ENCODE results near the gene EXOC6B.

The EXOC6B gene

DNA sequence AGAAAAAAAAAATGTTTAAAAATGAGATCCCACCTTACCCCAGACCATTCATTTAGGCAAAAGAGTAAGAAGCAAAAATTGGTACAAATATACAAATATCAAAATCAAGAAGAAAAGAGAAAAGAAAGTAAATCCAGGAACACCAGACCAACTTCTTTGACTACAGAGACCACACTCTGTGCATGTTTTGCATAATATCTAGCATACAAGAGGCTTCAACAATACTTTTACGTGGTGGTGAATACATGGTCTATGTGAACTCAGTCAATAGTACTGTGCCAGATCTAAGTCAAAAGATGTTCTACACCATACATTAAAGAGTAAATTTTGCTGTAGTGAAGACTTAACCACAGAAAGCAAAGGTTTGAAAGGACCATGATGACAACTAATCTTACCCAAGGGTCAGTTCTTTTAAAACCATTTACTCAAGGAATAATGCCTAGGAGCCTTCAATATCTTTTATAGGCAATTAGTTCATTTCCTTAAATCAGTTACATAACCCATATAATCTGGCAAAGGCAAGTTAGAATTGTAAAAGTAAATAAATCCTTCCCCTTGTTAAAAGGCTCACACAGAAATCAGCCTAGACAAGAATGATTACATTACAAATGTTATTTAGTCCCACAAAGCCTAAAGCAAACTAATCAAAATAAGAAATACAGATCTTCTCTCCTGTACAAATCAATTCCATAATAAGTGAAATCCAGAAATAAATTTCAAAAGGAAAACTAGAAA lies 115.2 kb downstream of the EXOC6B start:
- Histone ChIP-seq H3K4me3 (ENCODE audit: extremely low read depth, insufficient read depth, low read length, poor library complexity, severe bottlenecking) (no peak overlapping the region), H3K4me1 (ENCODE audit: control insufficient read depth, insufficient read depth, low read length, poor library complexity, severe bottlenecking) (no peaks in the 10 kb centered on the region), H3K36me3 (ENCODE audit: control insufficient read depth, insufficient read depth, low read length) (peaks cover 25% of the 10 kb centered on the region), H3K9me3 (ENCODE audit: control insufficient read depth, low read length) (no peaks in the 10 kb centered on the region), H3K27ac (ENCODE audit: low read depth, low read length, severe bottlenecking) (no peak overlapping the region)
- WGBS, 2 experiments (ENCODE audit: insufficient coverage in 2 of 2), result no CpG with 5 or more reads among the region's 1 CpG

DNA sequence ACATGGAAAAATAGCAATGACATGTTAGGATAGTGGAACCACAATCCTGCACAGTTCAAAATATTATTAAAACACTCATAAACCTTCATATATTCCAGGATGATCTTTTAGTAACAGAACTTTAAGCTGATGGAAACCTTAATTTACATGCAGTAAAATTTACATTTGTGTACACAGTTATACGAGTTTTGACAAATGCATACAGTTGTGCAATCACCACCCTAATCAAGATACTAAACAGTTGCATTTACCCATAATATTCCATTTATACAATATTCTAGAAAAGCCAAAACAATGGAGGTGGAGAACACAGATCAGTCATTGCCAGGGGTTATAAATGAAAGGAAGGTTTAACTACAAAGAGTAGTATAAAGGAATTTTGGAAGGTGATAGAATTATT lies 117.6 kb downstream of the EXOC6B start:
- no peaks in the 10 kb centered on the region for H3K4me1 ChIP-seq (ENCODE audit: control insufficient read depth, insufficient read depth, low read length, poor library complexity, severe bottlenecking)
- H3K9me3 ChIP-seq (ENCODE audit: control insufficient read depth, low read length), result no peaks in the 10 kb centered on the region
- H3K4me3 ChIP-seq (ENCODE audit: extremely low read depth, insufficient read depth, low read length, poor library complexity, severe bottlenecking), result no peak overlapping the region
- 80 to 100% methylated on average over 1 of the region's 1 CpG for WGBS, 2 experiments (ENCODE audit: insufficient coverage in 2 of 2)
- H3K36me3 ChIP-seq (ENCODE audit: control insufficient read depth, insufficient read depth, low read length), result peaks cover 10% of the 10 kb centered on the region
- H3K27ac ChIP-seq (ENCODE audit: low read depth, low read length, severe bottlenecking), result no peak overlapping the region

DNA sequence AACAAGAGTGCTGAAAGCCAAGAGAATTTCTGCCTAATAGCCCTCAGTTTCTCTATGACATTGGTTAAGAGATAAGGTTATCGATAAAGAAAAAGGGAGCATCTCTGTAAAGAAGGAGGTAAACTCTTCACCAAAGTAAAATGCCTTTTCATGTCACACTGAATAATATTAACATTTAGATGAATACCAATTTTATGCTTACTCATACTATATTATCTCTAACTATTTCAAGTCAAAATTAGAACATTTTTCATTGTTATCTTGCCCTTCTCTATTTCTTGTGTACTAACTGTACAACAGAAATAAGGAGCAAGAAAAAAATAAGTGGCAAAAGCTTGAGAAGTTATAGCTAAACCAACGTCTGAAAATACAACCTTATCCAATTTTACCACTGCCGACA lies 127.5 kb downstream of the EXOC6B start:
- H3K4me1 ChIP-seq (ENCODE audit: control insufficient read depth, insufficient read depth, low read length, poor library complexity, severe bottlenecking), result no peaks in the 10 kb centered on the region
- H3K36me3 ChIP-seq (ENCODE audit: control insufficient read depth, insufficient read depth, low read length), result peaks cover 3% of the 10 kb centered on the region
- no peak overlapping the region for H3K4me3 ChIP-seq (ENCODE audit: extremely low read depth, insufficient read depth, low read length, poor library complexity, severe bottlenecking)
- H3K9me3 ChIP-seq (ENCODE audit: control insufficient read depth, low read length), result no peaks in the 10 kb centered on the region
- 100% methylated on average over 2 of the region's 3 CpGs; no CpG with 5 or more reads in 1 of the 2 experiments for WGBS, 2 experiments (ENCODE audit: insufficient coverage in 2 of 2)
- H3K27ac ChIP-seq (ENCODE audit: low read depth, low read length, severe bottlenecking), result no peak overlapping the region

DNA sequence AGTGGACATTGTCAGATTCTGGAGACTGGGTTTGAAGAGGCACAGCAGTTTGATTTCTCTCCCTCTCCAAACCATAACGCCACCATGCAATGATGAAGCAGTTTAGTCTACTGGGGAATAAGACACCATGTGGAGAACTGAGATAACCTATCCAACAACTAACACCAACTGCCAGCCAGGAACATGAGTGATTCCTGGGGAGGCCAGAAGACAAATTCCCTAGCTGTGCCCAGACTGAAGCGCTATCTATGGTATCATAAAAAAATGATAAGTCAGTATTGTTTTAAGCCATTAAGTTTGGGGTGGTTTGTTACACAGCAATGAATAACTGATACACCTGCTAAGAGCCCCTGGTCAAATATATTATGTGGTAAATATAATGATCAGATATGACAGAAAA lies 129.3 kb downstream of the EXOC6B start:
- H3K36me3 ChIP-seq (ENCODE audit: control insufficient read depth, insufficient read depth, low read length), result peaks cover 3% of the 10 kb centered on the region
- WGBS, 2 experiments (ENCODE audit: insufficient coverage in 2 of 2), result 100% methylated on average over 1 of the region's 2 CpGs; no CpG with 5 or more reads in 1 of the 2 experiments
- no peaks in the 10 kb centered on the region for H3K4me1 ChIP-seq (ENCODE audit: control insufficient read depth, insufficient read depth, low read length, poor library complexity, severe bottlenecking)
- no peak overlapping the region for H3K4me3 ChIP-seq (ENCODE audit: extremely low read depth, insufficient read depth, low read length, poor library complexity, severe bottlenecking)
- H3K27ac ChIP-seq (ENCODE audit: low read depth, low read length, severe bottlenecking), result no peak overlapping the region
- no peaks in the 10 kb centered on the region for H3K9me3 ChIP-seq (ENCODE audit: control insufficient read depth, low read length)

DNA sequence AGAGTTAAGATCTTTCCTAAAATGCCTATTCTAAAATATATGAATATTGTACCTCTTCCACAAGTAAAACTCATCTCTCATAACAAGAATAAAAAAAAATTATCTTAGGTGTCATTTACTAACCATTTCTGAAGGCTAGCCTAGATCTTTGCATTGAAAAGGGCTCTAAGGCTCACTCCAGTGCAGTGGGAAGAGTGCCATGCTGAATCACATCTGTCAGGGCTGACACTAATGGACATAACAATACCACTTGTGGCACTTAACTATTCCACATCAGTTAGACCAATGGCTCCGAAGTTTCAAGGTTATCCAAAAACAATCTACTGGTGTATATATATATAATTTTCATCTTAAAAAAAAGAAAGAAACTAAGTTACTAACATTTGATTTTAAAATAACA lies 130.2 kb downstream of the EXOC6B start:
- H3K27ac ChIP-seq (ENCODE audit: low read depth, low read length, severe bottlenecking), result no peak overlapping the region
- H3K36me3 ChIP-seq (ENCODE audit: control insufficient read depth, insufficient read depth, low read length), result no peaks in the 10 kb centered on the region
- no peaks in the 10 kb centered on the region for H3K9me3 ChIP-seq (ENCODE audit: control insufficient read depth, low read length)
- WGBS, 2 experiments (ENCODE audit: insufficient coverage in 2 of 2), result no CpG with 5 or more reads among the region's 1 CpG
- no peak overlapping the region for H3K4me3 ChIP-seq (ENCODE audit: extremely low read depth, insufficient read depth, low read length, poor library complexity, severe bottlenecking)
- no peaks in the 10 kb centered on the region for H3K4me1 ChIP-seq (ENCODE audit: control insufficient read depth, insufficient read depth, low read length, poor library complexity, severe bottlenecking)

DNA sequence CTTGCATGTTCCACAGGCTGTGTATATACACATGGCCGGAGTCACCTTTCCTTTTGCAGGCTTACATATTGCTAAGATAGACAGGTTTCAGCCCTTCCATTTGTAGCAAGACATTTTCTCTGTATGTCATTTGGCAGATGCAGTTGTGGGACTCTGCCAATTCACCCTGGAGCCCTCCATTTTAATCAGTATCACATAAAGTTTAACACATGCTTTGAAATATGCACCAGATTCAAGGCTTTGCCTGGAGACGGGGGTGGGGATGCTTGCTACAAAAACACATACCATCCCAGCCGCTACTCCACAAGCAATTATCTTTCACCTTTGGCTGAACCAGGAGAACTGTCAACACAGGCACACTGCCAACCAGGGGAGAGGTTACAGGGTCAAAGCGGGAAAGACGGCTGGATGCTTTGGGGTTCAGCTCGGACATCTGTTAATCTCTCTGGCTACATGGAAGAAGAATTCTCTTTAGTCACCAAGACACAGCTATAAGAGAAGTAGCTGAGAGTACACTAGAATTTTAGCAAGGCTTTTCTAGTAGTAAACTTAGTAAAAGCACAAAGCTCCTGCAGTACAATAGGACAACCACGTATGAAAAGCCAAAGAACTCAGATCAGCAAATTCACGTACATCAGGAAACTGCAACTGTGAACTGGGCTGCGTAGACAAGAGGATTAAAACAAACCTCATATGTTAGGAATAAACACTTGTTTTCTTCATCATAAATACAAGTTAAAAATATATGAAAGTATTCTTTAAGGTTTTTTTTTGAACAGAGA lies 130.9 kb downstream of the EXOC6B start:
- H3K36me3 ChIP-seq (ENCODE audit: control insufficient read depth, insufficient read depth, low read length), result no peaks in the 10 kb centered on the region
- no peaks in the 10 kb centered on the region for H3K4me1 ChIP-seq (ENCODE audit: control insufficient read depth, insufficient read depth, low read length, poor library complexity, severe bottlenecking)
- 74 to 80% methylated on average over 6 of the region's 9 CpGs for WGBS, 2 experiments (ENCODE audit: insufficient coverage in 2 of 2)
- H3K4me3 ChIP-seq (ENCODE audit: extremely low read depth, insufficient read depth, low read length, poor library complexity, severe bottlenecking), result no peak overlapping the region
- H3K9me3 ChIP-seq (ENCODE audit: control insufficient read depth, low read length), result no peaks in the 10 kb centered on the region
- no peak overlapping the region for H3K27ac ChIP-seq (ENCODE audit: low read depth, low read length, severe bottlenecking)

DNA sequence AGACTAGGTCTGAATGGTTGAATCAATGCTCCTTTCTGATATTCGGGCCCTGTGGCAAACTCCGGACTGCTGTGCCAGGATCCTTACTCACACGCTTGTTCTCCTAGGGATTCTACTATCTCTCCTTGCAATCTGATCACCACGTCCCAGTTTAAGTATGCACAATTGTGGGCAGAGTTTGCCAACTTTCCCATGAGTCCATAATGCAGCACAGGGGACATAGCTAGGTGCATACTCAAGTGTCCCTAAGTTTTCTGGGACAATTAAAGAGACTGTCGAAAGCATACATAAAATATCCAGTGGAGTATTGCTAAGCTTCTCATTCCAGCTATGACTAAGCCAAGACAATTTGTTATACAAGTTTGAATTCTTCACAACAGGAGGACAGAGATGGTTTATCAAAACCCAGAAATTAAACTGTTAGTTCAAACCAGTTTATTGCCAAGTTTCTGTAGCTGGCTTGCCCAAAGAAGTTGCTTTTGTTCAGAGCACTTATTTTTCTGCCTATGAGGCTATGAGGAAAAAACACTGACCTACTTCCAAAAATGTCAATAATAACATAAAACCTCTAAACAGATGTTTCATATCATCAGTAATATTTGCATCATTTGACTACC lies 136.1 kb downstream of the EXOC6B start:
- WGBS, 2 experiments (ENCODE audit: insufficient coverage in 2 of 2), result 90 to 93% methylated on average over 5 of the region's 5 CpGs
- H3K4me1 ChIP-seq (ENCODE audit: control insufficient read depth, insufficient read depth, low read length, poor library complexity, severe bottlenecking), result no peaks in the 10 kb centered on the region
- no peak overlapping the region for H3K4me3 ChIP-seq (ENCODE audit: extremely low read depth, insufficient read depth, low read length, poor library complexity, severe bottlenecking)
- H3K36me3 ChIP-seq (ENCODE audit: control insufficient read depth, insufficient read depth, low read length), result no peaks in the 10 kb centered on the region
- H3K27ac ChIP-seq (ENCODE audit: low read depth, low read length, severe bottlenecking), result no peak overlapping the region
- H3K9me3 ChIP-seq (ENCODE audit: control insufficient read depth, low read length), result no peaks in the 10 kb centered on the region

DNA sequence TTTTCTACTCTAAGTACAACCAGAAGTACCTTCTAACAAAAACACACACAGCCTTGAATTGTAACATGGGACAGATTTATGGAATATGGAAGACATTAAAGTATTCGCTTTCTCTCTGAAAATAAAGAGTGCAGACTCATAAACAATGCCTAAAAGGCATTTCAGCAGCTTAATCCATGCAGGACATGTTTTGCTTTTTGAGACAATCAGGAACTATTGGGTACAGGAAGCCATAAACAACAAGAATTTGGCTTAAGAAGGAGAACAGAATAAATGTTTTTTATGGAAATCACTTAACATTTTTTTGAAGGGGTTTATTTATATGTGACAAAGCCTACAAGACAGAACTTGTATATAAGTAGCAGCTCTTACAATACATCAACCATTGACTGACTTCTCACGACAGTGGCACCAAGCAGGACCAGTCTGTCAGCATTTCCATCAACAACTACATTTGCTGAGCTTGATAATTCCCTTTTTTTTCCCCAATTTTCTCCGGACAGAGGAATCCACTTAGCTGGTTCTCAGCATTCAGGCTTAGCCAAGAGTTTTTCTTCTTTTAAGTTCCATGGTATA lies 140.1 kb downstream of the EXOC6B start:
- Histone ChIP-seq H3K27ac (ENCODE audit: low read depth, low read length, severe bottlenecking) (no peak overlapping the region), H3K9me3 (ENCODE audit: control insufficient read depth, low read length) (no peaks in the 10 kb centered on the region), H3K36me3 (ENCODE audit: control insufficient read depth, insufficient read depth, low read length) (no peaks in the 10 kb centered on the region), H3K4me3 (ENCODE audit: extremely low read depth, insufficient read depth, low read length, poor library complexity, severe bottlenecking) (no peak overlapping the region), H3K4me1 (ENCODE audit: control insufficient read depth, insufficient read depth, low read length, poor library complexity, severe bottlenecking) (no peaks in the 10 kb centered on the region)
- WGBS, 2 experiments (ENCODE audit: insufficient coverage in 2 of 2), result 87 to 90% methylated on average over 2 to 3 of the region's 3 CpGs

DNA sequence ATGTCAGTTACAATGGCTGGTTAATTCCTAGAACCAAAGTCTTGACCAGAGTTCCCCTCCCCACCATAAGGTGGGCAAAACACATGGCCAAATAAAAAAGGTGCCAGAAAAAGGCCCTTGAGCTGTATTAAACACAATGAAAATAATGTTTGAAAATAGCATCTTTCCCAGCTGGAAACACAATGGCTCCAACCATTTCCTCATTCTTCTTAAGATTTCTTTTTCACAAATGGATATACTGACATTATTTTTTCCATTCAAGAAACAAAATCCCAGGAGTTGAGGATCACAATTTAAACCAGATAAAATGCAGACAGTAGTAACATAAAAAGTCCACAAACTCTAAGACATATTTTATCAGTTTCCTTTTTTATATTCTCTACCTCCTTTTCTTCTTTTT lies 143.8 kb downstream of the EXOC6B start:
- H3K4me3 ChIP-seq (ENCODE audit: extremely low read depth, insufficient read depth, low read length, poor library complexity, severe bottlenecking), result no peak overlapping the region
- H3K36me3 ChIP-seq (ENCODE audit: control insufficient read depth, insufficient read depth, low read length), result no peaks in the 10 kb centered on the region
- no peak overlapping the region for H3K27ac ChIP-seq (ENCODE audit: low read depth, low read length, severe bottlenecking)
- H3K4me1 ChIP-seq (ENCODE audit: control insufficient read depth, insufficient read depth, low read length, poor library complexity, severe bottlenecking), result peaks cover 4% of the 10 kb centered on the region
- H3K9me3 ChIP-seq (ENCODE audit: control insufficient read depth, low read length), result no peaks in the 10 kb centered on the region

DNA sequence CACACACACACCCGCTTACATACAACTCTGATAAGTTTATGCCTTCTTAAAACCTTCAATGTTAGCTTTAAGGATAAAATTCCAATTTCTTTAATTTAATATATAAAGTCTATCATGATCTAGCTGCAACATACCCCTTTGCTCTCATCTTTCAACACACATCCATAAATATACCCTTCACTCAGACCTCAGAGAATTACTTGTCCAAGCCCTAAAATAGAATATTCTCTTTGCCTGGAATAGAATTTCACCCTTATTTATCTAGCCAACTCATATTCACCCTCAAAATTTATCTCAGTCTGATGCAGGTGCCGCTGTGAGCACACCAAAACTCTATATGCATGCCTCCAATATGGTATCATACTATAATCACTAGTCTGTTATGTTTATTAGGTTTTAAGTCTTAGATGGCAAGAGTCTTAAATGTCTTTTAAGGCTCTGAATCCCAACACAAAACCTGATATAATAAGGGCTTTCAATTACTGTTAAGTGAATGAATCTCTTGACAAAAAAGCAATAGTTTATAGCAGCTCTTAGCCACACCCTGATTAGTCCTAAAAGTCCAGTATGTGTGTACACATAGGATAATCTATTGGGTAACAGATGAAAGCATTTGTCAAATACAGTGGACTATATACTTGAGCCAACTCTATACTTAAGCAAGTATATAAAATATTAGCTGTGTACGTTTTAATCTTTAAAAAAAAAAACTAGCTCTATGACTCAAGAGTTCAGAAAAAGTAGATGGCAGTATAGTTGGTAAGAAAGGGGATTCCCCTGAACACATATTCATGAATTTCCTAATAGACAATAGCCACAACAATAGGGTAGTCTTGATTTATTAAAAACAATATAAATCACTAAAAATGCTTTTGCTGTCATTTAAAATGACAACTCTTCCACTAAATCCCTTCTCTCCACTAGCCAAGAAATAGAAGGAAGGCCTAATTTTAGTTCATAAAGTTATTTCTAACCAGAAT lies 144.5 kb downstream of the EXOC6B start:
- no peaks in the 10 kb centered on the region for H3K9me3 ChIP-seq (ENCODE audit: control insufficient read depth, low read length)
- H3K27ac ChIP-seq (ENCODE audit: low read depth, low read length, severe bottlenecking), result no peak overlapping the region
- WGBS, 2 experiments (ENCODE audit: insufficient coverage in 2 of 2), result no CpG with 5 or more reads among the region's 3 CpGs
- H3K4me3 ChIP-seq (ENCODE audit: extremely low read depth, insufficient read depth, low read length, poor library complexity, severe bottlenecking), result no peak overlapping the region
- H3K4me1 ChIP-seq (ENCODE audit: control insufficient read depth, insufficient read depth, low read length, poor library complexity, severe bottlenecking), result peaks cover 8% of the 10 kb centered on the region
- no peaks in the 10 kb centered on the region for H3K36me3 ChIP-seq (ENCODE audit: control insufficient read depth, insufficient read depth, low read length)

Data from mesodermal cell (in vitro differentiated cells).